Measurements from ENCODE around the gene KMT2E.

KMT2E gene

GRCh38 chr7:105055084-105055483, 41.1 kb downstream of the KMT2E start:
- DNase-seq (ENCODE audit: extremely low read depth, low read depth) = no peak
- no peak for TF ChIP-seq CTCF (IDR thresholded peaks at IDR 0.05; ENCODE audit: low read depth, low read length)

- no peak for DNase-seq (ENCODE audit: extremely low read depth, low read depth)
- no peak for TF ChIP-seq CTCF (IDR thresholded peaks at IDR 0.05; ENCODE audit: low read depth, low read length)
Observed at GRCh38 chr7:105055621-105056020, 41.6 kb downstream of the KMT2E start.

- TF ChIP-seq CTCF (IDR thresholded peaks at IDR 0.05; ENCODE audit: low read depth, low read length) = no peak
- no peak for DNase-seq (ENCODE audit: extremely low read depth, low read depth)
Observed at GRCh38 chr7:105057472-105057871, 43.5 kb downstream of the KMT2E start.

- DNase-seq (ENCODE audit: extremely low read depth, low read depth) = no peak
- no peak for TF ChIP-seq CTCF (IDR thresholded peaks at IDR 0.05; ENCODE audit: low read depth, low read length)
Observed at GRCh38 chr7:105060437-105060836, 46.4 kb downstream of the KMT2E start.

- DNase-seq (ENCODE audit: extremely low read depth, low read depth) = no peak
- TF ChIP-seq CTCF (IDR thresholded peaks at IDR 0.05; ENCODE audit: low read depth, low read length) = no peak
Observed at GRCh38 chr7:105060923-105061322, 46.9 kb downstream of the KMT2E start.

GRCh38 chr7:105065104-105065503, 51.1 kb downstream of the KMT2E start:
- TF ChIP-seq CTCF (IDR thresholded peaks at IDR 0.05; ENCODE audit: low read depth, low read length) = no peak
- DNase-seq (ENCODE audit: extremely low read depth, low read depth) = no peak

- TF ChIP-seq CTCF (IDR thresholded peaks at IDR 0.05; ENCODE audit: low read depth, low read length) = no peak
- no peak for DNase-seq (ENCODE audit: extremely low read depth, low read depth)
Observed at GRCh38 chr7:105067691-105068090, 53.7 kb downstream of the KMT2E start.
